Right lobe of liver (tissue), 6 donors: Measurements from ENCODE around the gene BEST4. TPM values are rescaled to one million over a fixed set of nuclear protein-coding genes. Genes with fewer than 3 reads are reported as not detected.

Source experiments
- ATAC-seq, 4 donors: fragments of 200-7000 bp; cut with Tn5 transposase; one replicate each; pipeline ENCODE4 v1.9.1; 2020; ENCODE audit warnings: mild to moderate bottlenecking in 4 of 4, moderate library complexity in 4 of 4
- DNase-seq, 3 donors: peaks; one replicate each; pipeline ENCODE4 v3.0.0-alpha.2; 2020
- H3K27ac ChIP-seq, 3 donors: fragments of 200-600 bp; one replicate each; pipeline ENCODE4 v1.8.0; 2022
- H3K27me3 ChIP-seq, 2 donors: fragments of 200-600 bp; one replicate each; pipeline ENCODE4 v1.8.0; 2022
- H3K36me3 ChIP-seq, 4 donors: fragments of 200-600 bp; sonication (generic) in 1 of 4; one replicate each; pipeline versions ENCODE4 v1.5.1 to v1.8.0; 2017 to 2022; ENCODE audit warnings: control low read depth in 1 of 4
- H3K4me1 ChIP-seq, 4 donors: fragments of 200-600 bp; sonication (generic) in 1 of 4; one replicate each; pipeline versions ENCODE4 v1.5.1 to v1.8.0; 2017 to 2022; ENCODE audit warnings: control low read depth in 1 of 4
- H3K4me3 ChIP-seq, 3 donors: fragments of 200-600 bp; one replicate each; pipeline ENCODE4 v1.8.0; 2022
- H3K9me3 ChIP-seq, 4 donors: fragments of 200-600 bp; sonication (generic) in 1 of 4; one replicate each; pipeline versions ENCODE4 v1.5.1 to v1.8.0; 2017 to 2022; ENCODE audit warnings: control low read depth in 1 of 4
- CTCF ChIP-seq, 4 donors: fragments of 200-600 bp in 3 of 4; fragments of 450-650 bp in 1 of 4; IDR thresholded peaks; one replicate each; pipeline versions ENCODE4 v1.5.1 to v1.8.0; 2016 to 2022; ENCODE audit warnings: antibody characterized with exemption in 4 of 4, mild to moderate bottlenecking in 2 of 4
- POLR2A ChIP-seq: fragments of 450-650 bp; IDR thresholded peaks from one replicate; pipeline ENCODE4 v1.6.1; 2017; ENCODE audit warnings: antibody characterized with exemption, mild to moderate bottlenecking
- WGBS: methylation state at CpG from one replicate; pipeline ENCODE4 v1.1.6; 2018; ENCODE audit warnings: low coverage, low lambda C conversion rate; ENCODE audit not compliant: insufficient coverage; ENCODE audit errors: missing lambda C conversion rate; 5-methylcytosine and 5-hydroxymethylcytosine counted together
- intact Hi-C, 2 donors: fragments of 100-400 bp; cut with DNase I; formaldehyde crosslinking; loops; one replicate each; pipeline versions ENCODE4 v1.11.2 to v1.14.1; 2022
- total RNA-seq, 6 experiments: library from RNA; depleted of rRNA in 2 of 6; stranded (reverse); fragments of >200 nt in 2 of 6; fragmentation: NEBNext Ultra II Directional in 3 of 6; extraction: Animal tissue kit (Norgen Biotek cat#: 25700) in 3 of 6; gene quantifications; one replicate each; pipeline versions ENCODE4 v1.1.0 to v1.2.4, GENCODE V29; 2016 to 2023
- donor health status: DM: no; HTN: yes; CAD: no.
- donor health status: DM: no; HTN: no; CAD: no.
- donor health status: DM: no; HTN: no; CAD: no.
- donor health status: DM: no; HTN: yes; CAD: no.
- donor health status: DM: no; HTN: yes; CAD: no.

BEST4 gene
- total RNA-seq, 6 experiments from 2014 or later = 0.13 to 0.32 TPM; not detected in 4

- H3K4me1 ChIP-seq = peaks cover 0 to 8% (median 0%) of the 10 kb centered on the region in 4 donors
- peak in 2 of 3 donors; percentile 16 to 45 for DNase-seq
- no peak for ATAC-seq
- no peaks in the 10 kb centered on the region for H3K9me3 ChIP-seq
- TF ChIP-seq POLR2A (no peak), CTCF (IDR thresholded peaks at IDR 0.05) (no peak)
- H3K27ac ChIP-seq = no peak overlapping the region
- intact Hi-C loops = no loop called here
- no peak overlapping the region for H3K4me3 ChIP-seq
- H3K27me3 ChIP-seq = no peaks in the 10 kb centered on the region
- H3K36me3 ChIP-seq = no peaks in the 10 kb centered on the region
- 80% methylated on average over 1 of the region's 6 CpGs for WGBS
Observed at GRCh38 chr1:44822131-44822701, 34.2 kb upstream of the BEST4 start.

- Histone ChIP-seq H3K36me3 (no peaks in the 10 kb centered on the region), H3K9me3 (no peaks in the 10 kb centered on the region), H3K27me3 (no peaks in the 10 kb centered on the region), H3K27ac (no peak overlapping the region), H3K4me1 (peaks cover 0 to 8% (median 0%) of the 10 kb centered on the region in 4 donors), H3K4me3 (no peak overlapping the region)
- no peak for TF ChIP-seq POLR2A
- TF ChIP-seq CTCF (IDR thresholded peaks at IDR 0.05) = no peak
- intact Hi-C loops = no loop called here
- no peak for ATAC-seq
- peak in 2 of 3 donors; percentile 11 to 44 for DNase-seq
- 94% methylated on average over 6 of the region's 9 CpGs for WGBS
Observed at GRCh38 chr1:44821240-44821715, 33.3 kb upstream of the BEST4 start.

GRCh38 chr1:44820328-44821239 is 32.6 kb upstream of the BEST4 start:
- Histone ChIP-seq H3K4me3 (peak overlapping the region; percentile 50 to 58 (median 56)), H3K9me3 (no peaks in the 10 kb centered on the region), H3K27ac (peak overlapping the region; percentile 89 to 93 (median 89)), H3K27me3 (no peaks in the 10 kb centered on the region), H3K4me1 (peaks cover 0 to 8% (median 0%) of the 10 kb centered on the region in 4 donors), H3K36me3 (no peaks in the 10 kb centered on the region)
- no peak for TF ChIP-seq POLR2A
- TF ChIP-seq CTCF (IDR thresholded peaks at IDR 0.05) = no peak
- ATAC-seq (peak in 3 of 4 donors; percentile 12 to 19 (median 13)), DNase-seq (peak in 2 of 3 donors; percentile 25 to 29)
- 16% methylated on average over 18 of the region's 25 CpGs for WGBS
- intact Hi-C loops = no loop called here

- DNase-seq (peak; percentile 79 to 85 (median 83)), ATAC-seq (peak; percentile 89 to 92 (median 90))
- Histone ChIP-seq H3K9me3 (no peaks in the 10 kb centered on the region), H3K4me3 (peak overlapping the region; percentile 50 to 58 (median 56)), H3K36me3 (no peaks in the 10 kb centered on the region), H3K4me1 (peaks cover 0 to 8% (median 0%) of the 10 kb centered on the region in 4 donors), H3K27me3 (no peaks in the 10 kb centered on the region), H3K27ac (peak overlapping the region; percentile 89 to 93 (median 89))
- intact Hi-C loops = no loop called here
- TF ChIP-seq CTCF (IDR thresholded peaks at IDR 0.05) (peak in 1 of 4 donors; percentile 6), POLR2A (peak; percentile 97)
- WGBS = under 1% methylated on average over 32 of the region's 33 CpGs
Observed at GRCh38 chr1:44819608-44820327, 31.8 kb upstream of the BEST4 start.
